Right atrium auricular region (tissue), 2 donors: Measurements from ENCODE around the gene ITGBL1. TPM values are rescaled to one million over a fixed set of nuclear protein-coding genes. Genes with fewer than 3 reads are reported as not detected.

Experiments used
- DNase-seq: peaks from one replicate; pipeline ENCODE4 v3.0.0-alpha.2; 2019; ENCODE audit warnings: low spot score
- H3K27ac ChIP-seq, 2 donors: fragments of 200-600 bp; sonication (generic); 1 replicate in 1 of 2; 2 replicates in 1 of 2; pipeline ENCODE4 v1.5.1; 2016 to 2019
- H3K27me3 ChIP-seq, 2 donors: fragments of 200-600 bp; sonication (generic); one replicate each; pipeline versions ENCODE4 v1.5.1 to v1.6.0; 2017 to 2019
- H3K36me3 ChIP-seq: fragments of 200-600 bp; sonication (generic); one replicate; pipeline ENCODE4 v1.5.1; 2016
- H3K4me1 ChIP-seq, 2 donors: fragments of 200-600 bp; sonication (generic); one replicate each; pipeline versions ENCODE4 v1.5.1 to v1.6.0; 2017 to 2019
- H3K4me3 ChIP-seq, 2 donors: fragments of 200-600 bp; sonication (generic); 1 replicate in 1 of 2; 2 replicates in 1 of 2; pipeline ENCODE4 v1.5.1; 2017 to 2019; ENCODE audit warnings: mild to moderate bottlenecking in 1 of 2, moderate library complexity in 1 of 2
- H3K9me3 ChIP-seq, 2 donors: fragments of 200-600 bp; sonication (generic); one replicate each; pipeline ENCODE4 v1.5.1; 2019
- total RNA-seq, 2 donors: library from RNA; depleted of rRNA; stranded (reverse); fragments of >200 nt; gene quantifications; one replicate each; pipeline ENCODE4 v1.1.0, GENCODE V29; 2016
- TF ChIP-seq, protein P1 (sequence below), 2 donors: fragments of 200-600 bp; sonication (generic); IDR thresholded peaks; one replicate each; pipeline ENCODE4 v1.5.1; 2019; ENCODE audit warnings: antibody characterized with exemption in 2 of 2

ITGBL1 gene
- total RNA-seq, 2 donors from 2014 or later: 2.4 to 5.4 TPM

GRCh38 chr13:101714195-101714594 is 261.7 kb downstream of the ITGBL1 start:
- TF ChIP-seq, protein P1, sequence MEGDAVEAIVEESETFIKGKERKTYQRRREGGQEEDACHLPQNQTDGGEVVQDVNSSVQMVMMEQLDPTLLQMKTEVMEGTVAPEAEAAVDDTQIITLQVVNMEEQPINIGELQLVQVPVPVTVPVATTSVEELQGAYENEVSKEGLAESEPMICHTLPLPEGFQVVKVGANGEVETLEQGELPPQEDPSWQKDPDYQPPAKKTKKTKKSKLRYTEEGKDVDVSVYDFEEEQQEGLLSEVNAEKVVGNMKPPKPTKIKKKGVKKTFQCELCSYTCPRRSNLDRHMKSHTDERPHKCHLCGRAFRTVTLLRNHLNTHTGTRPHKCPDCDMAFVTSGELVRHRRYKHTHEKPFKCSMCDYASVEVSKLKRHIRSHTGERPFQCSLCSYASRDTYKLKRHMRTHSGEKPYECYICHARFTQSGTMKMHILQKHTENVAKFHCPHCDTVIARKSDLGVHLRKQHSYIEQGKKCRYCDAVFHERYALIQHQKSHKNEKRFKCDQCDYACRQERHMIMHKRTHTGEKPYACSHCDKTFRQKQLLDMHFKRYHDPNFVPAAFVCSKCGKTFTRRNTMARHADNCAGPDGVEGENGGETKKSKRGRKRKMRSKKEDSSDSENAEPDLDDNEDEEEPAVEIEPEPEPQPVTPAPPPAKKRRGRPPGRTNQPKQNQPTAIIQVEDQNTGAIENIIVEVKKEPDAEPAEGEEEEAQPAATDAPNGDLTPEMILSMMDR (IDR thresholded peaks at IDR 0.05): no peak
- Histone ChIP-seq H3K36me3 (no peaks in the 10 kb centered on the region), H3K27me3 (no peaks in the 10 kb centered on the region), H3K9me3 (no peaks in the 10 kb centered on the region), H3K4me3 (no peak overlapping the region), H3K27ac (no peak overlapping the region), H3K4me1 (no peaks in the 10 kb centered on the region)
- no peak for DNase-seq

GRCh38 chr13:101717353-101717752 is 264.9 kb downstream of the ITGBL1 start:
- H3K9me3 ChIP-seq: no peaks in the 10 kb centered on the region
- no peak overlapping the region for H3K27ac ChIP-seq
- H3K27me3 ChIP-seq: no peaks in the 10 kb centered on the region
- no peak overlapping the region for H3K4me3 ChIP-seq
- TF ChIP-seq, protein P1 (IDR thresholded peaks at IDR 0.05): no peak
- H3K36me3 ChIP-seq: no peaks in the 10 kb centered on the region
- no peak for DNase-seq
- no peaks in the 10 kb centered on the region for H3K4me1 ChIP-seq

DNA sequence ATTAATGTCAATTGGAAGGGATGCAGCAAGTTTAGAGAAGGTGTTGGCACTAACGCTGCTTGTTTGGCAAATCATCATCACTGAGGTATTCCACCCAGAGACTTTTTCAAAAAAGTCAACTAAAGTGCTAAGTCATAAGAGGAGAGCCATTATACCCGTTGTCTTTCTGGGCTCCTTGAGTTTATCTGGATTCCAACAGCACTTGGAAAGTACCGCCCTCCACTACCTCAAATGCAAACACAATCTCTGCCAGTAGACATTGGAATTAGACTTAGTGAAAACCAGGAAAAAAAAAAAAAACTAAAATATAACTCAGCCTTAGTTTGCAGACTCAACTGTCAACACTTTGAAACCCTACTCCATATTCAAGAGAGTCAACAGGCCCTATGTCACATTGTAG is 266.0 kb downstream of the ITGBL1 start:
- no peak overlapping the region for H3K4me3 ChIP-seq
- H3K9me3 ChIP-seq: no peaks in the 10 kb centered on the region
- DNase-seq: no peak
- H3K27me3 ChIP-seq: no peaks in the 10 kb centered on the region
- H3K36me3 ChIP-seq: no peaks in the 10 kb centered on the region
- no peak overlapping the region for H3K27ac ChIP-seq
- no peaks in the 10 kb centered on the region for H3K4me1 ChIP-seq
- TF ChIP-seq, protein P1 (IDR thresholded peaks at IDR 0.05): no peak

- Histone ChIP-seq H3K9me3 (no peaks in the 10 kb centered on the region), H3K36me3 (no peaks in the 10 kb centered on the region), H3K27ac (no peak overlapping the region), H3K27me3 (no peaks in the 10 kb centered on the region), H3K4me3 (no peak overlapping the region), H3K4me1 (no peaks in the 10 kb centered on the region)
- DNase-seq: no peak
- TF ChIP-seq, protein P1 (IDR thresholded peaks at IDR 0.05): no peak
Observed at GRCh38 chr13:101726681-101727080, 274.2 kb downstream of the ITGBL1 start.

DNA sequence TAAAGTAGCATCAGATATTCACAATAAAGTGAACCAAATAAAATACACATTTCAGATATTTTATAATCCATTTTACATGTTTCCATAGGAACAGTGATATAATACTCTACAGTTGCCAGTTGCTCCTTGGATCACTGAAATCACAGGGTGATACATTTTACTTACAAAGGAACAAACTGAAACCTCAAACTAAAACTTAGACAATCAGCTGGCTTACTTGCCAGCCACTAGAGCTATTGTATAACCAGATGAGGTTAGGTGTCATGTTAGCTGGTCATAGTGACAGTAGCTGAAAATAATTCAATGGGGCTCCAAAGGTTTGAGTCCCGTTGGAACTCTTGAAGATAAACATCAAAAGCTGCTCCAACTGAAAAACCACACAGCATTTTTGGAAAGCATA is 274.6 kb downstream of the ITGBL1 start:
- no peaks in the 10 kb centered on the region for H3K4me1 ChIP-seq
- H3K27me3 ChIP-seq: no peaks in the 10 kb centered on the region
- TF ChIP-seq, protein P1 (IDR thresholded peaks at IDR 0.05): no peak
- DNase-seq: no peak
- H3K4me3 ChIP-seq: no peak overlapping the region
- no peaks in the 10 kb centered on the region for H3K9me3 ChIP-seq
- H3K27ac ChIP-seq: no peak overlapping the region
- H3K36me3 ChIP-seq: no peaks in the 10 kb centered on the region

- Histone ChIP-seq H3K4me3 (no peak overlapping the region), H3K4me1 (no peaks in the 10 kb centered on the region), H3K27ac (no peak overlapping the region), H3K36me3 (no peaks in the 10 kb centered on the region), H3K27me3 (no peaks in the 10 kb centered on the region), H3K9me3 (no peaks in the 10 kb centered on the region)
- DNase-seq: no peak
- TF ChIP-seq, protein P1 (IDR thresholded peaks at IDR 0.05): no peak
Observed at GRCh38 chr13:101728021-101728420, 275.5 kb downstream of the ITGBL1 start.
